Measurements from ENCODE around the gene HMSD.

HMSD gene

DNA sequence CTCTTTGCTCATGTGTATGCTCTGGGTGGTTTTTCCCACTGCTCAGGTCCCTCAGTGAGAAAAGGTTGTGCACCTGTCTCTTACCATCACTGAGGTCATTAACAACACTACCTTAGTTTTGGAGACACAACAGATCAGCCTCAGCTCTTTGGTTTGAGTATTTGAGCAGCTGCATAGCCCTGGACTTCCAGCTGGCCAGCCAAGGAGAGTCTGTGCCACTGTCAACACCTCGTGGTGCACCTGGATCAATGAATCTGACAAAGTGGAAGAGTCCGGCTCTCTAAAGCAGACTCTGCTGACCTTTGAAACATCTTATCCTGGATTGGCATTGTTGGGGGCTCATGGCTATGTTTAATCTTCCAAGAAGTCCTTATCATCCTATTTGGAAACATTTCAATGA is 50.8 kb downstream of the HMSD start:
- no peaks in the 10 kb centered on the region for H3K4me1 ChIP-seq (ENCODE audit: control insufficient read depth, low read depth, low read length)
- H3K27ac ChIP-seq (ENCODE audit: low read length) = no peak overlapping the region
- H3K4me3 ChIP-seq (ENCODE audit: low read length) = no peak overlapping the region
- H3K9me3 ChIP-seq (ENCODE audit: control insufficient read depth, low read depth, low read length) = no peaks in the 10 kb centered on the region
- no peaks in the 10 kb centered on the region for H3K36me3 ChIP-seq (ENCODE audit: control insufficient read depth, low read depth, low read length)
- H3K9ac ChIP-seq (ENCODE audit: low read length) = no peak overlapping the region
- no peaks in the 10 kb centered on the region for H3K27me3 ChIP-seq (ENCODE audit: control insufficient read depth, insufficient read depth, low read length)

- no peaks in the 10 kb centered on the region for H3K27me3 ChIP-seq (ENCODE audit: control insufficient read depth, insufficient read depth, low read length)
- no peaks in the 10 kb centered on the region for H3K9me3 ChIP-seq (ENCODE audit: control insufficient read depth, low read depth, low read length)
- no peak overlapping the region for H3K27ac ChIP-seq (ENCODE audit: low read length)
- no peaks in the 10 kb centered on the region for H3K36me3 ChIP-seq (ENCODE audit: control insufficient read depth, low read depth, low read length)
- H3K4me3 ChIP-seq (ENCODE audit: low read length) = no peak overlapping the region
- no peaks in the 10 kb centered on the region for H3K4me1 ChIP-seq (ENCODE audit: control insufficient read depth, low read depth, low read length)
- H3K9ac ChIP-seq (ENCODE audit: low read length) = no peak overlapping the region
Measured at GRCh38 chr18:64002581-64002980, 53.5 kb downstream of the HMSD start.

GRCh38 chr18:64009305-64009704 is 60.2 kb downstream of the HMSD start:
- no peak overlapping the region for H3K4me3 ChIP-seq (ENCODE audit: low read length)
- H3K9me3 ChIP-seq (ENCODE audit: control insufficient read depth, low read depth, low read length) = no peaks in the 10 kb centered on the region
- H3K4me1 ChIP-seq (ENCODE audit: control insufficient read depth, low read depth, low read length) = no peaks in the 10 kb centered on the region
- no peak overlapping the region for H3K27ac ChIP-seq (ENCODE audit: low read length)
- no peaks in the 10 kb centered on the region for H3K27me3 ChIP-seq (ENCODE audit: control insufficient read depth, insufficient read depth, low read length)
- H3K9ac ChIP-seq (ENCODE audit: low read length) = no peak overlapping the region
- no peaks in the 10 kb centered on the region for H3K36me3 ChIP-seq (ENCODE audit: control insufficient read depth, low read depth, low read length)
